Astrocyte of the spinal cord (primary cell): ENCODE measurements around the gene IVD.

ENCODE experiments used
- DNase-seq: peaks from one replicate; pipeline ENCODE4 v3.0.0; 2011; ENCODE audit warnings: low read depth, low spot score
- H3K4me3 ChIP-seq: 2 replicates; pipeline ENCODE4 v1.5.1; 2011; ENCODE audit warnings: low read depth, mild to moderate bottlenecking, low read length, moderate library complexity
- in situ Hi-C: cut with HindIII; loops from 2 replicates; pipeline ENCODE4 v1.10.0; 2017; ENCODE audit warnings: low sequenced_read_pairs
- TF ChIP-seq, protein P1 (sequence below): IDR thresholded peaks from 2 replicates; pipeline ENCODE4 v1.5.1; 2012; ENCODE audit warnings: low read depth, mild to moderate bottlenecking, low read length, inconsistent platforms

IVD gene

GRCh38 chr15:40428185-40428584, 22.6 kb downstream of the IVD start:
- in situ Hi-C loops = no loop called here
- no peak for DNase-seq
- H3K4me3 ChIP-seq = no peak overlapping the region
- TF ChIP-seq, protein P1, sequence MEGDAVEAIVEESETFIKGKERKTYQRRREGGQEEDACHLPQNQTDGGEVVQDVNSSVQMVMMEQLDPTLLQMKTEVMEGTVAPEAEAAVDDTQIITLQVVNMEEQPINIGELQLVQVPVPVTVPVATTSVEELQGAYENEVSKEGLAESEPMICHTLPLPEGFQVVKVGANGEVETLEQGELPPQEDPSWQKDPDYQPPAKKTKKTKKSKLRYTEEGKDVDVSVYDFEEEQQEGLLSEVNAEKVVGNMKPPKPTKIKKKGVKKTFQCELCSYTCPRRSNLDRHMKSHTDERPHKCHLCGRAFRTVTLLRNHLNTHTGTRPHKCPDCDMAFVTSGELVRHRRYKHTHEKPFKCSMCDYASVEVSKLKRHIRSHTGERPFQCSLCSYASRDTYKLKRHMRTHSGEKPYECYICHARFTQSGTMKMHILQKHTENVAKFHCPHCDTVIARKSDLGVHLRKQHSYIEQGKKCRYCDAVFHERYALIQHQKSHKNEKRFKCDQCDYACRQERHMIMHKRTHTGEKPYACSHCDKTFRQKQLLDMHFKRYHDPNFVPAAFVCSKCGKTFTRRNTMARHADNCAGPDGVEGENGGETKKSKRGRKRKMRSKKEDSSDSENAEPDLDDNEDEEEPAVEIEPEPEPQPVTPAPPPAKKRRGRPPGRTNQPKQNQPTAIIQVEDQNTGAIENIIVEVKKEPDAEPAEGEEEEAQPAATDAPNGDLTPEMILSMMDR = no peak

DNA sequence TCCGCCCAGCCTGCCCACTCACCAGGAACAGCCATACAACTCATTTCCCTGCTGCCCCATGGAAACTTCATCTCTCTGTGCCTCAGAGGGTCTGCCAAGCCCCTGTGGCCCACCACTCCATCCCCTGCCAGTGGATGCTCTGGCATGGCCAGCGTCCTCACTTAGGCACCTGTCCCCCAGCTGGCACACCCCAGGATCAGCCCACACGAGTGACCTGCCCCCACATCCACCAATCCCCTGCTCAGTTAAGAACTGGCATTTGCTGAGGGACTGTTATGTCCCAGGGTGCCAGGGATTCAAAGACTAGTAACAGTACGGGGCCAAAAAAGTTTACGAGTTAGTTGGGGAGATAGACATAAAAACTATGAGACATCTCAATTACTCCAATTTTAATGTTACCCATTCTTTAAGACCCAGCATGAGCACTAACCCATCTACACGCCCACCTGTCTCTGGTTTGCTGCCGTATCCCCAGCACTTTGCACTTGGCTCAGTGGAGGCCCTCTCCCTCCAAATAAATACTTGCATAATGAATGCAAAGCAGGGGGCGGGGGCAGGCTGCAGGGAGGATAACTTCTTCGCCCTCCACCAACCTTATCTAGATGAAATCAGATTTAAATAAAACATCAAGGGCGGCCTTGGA, 23.6 kb downstream of the IVD start:
- TF ChIP-seq, protein P1 = no peak
- no peak overlapping the region for H3K4me3 ChIP-seq
- in situ Hi-C loops = no loop called here
- no peak for DNase-seq

- H3K4me3 ChIP-seq = no peak overlapping the region
- no peak for DNase-seq
- in situ Hi-C loops = no loop called here
- TF ChIP-seq, protein P1 = no peak
Observed at GRCh38 chr15:40430271-40430805, 24.7 kb downstream of the IVD start.

GRCh38 chr15:40435023-40435709, 29.6 kb downstream of the IVD start:
- in situ Hi-C loops = no loop called here
- H3K4me3 ChIP-seq = no peak overlapping the region

DNA sequence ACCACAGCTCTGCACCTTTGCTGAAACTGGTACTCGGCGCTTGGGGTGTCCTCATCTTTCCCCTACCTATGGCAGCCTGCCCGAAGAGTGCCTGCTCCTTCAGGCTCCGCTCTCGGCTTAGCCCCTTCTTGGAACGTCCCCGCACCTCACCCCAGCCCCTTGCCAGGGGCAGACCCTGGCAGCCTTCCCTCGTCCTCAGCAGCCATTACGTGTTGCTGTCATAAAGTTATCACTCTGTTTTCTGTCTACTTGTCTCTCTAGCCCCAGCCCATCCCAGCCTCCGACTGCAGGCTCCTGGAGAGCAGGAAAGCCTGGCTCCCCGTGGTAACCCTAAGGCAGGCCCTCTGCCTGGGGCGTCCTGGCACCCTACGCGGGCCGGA, 30.1 kb downstream of the IVD start:
- TF ChIP-seq, protein P1 = no peak
- no peak for DNase-seq
- H3K4me3 ChIP-seq = no peak overlapping the region

More at GRCh38 chr15:40435023-40435709, 29.6 kb downstream of the IVD start:
- TF ChIP-seq, protein P1 = no peak
- DNase-seq = no peak

GRCh38 chr15:40436116-40436891, 30.7 kb downstream of the IVD start:
- TF ChIP-seq, protein P1 = no peak
- H3K4me3 ChIP-seq = peak overlapping the region; percentile 35
- no peak for DNase-seq
- in situ Hi-C loops = no loop called here

More for the DNA sequence above, 30.1 kb downstream of the IVD start:
- in situ Hi-C loops = no loop called here
